HG03139 (cell line): ENCODE results near the gene MSH6.

Experiments used
- ATAC-seq: cut with Tn5 transposase; IDR thresholded peaks from one replicate; pipeline ENCODE4 v1.9.1; 2021; ENCODE audit not compliant: unreplicated experiment

Gene MSH6, protein sequence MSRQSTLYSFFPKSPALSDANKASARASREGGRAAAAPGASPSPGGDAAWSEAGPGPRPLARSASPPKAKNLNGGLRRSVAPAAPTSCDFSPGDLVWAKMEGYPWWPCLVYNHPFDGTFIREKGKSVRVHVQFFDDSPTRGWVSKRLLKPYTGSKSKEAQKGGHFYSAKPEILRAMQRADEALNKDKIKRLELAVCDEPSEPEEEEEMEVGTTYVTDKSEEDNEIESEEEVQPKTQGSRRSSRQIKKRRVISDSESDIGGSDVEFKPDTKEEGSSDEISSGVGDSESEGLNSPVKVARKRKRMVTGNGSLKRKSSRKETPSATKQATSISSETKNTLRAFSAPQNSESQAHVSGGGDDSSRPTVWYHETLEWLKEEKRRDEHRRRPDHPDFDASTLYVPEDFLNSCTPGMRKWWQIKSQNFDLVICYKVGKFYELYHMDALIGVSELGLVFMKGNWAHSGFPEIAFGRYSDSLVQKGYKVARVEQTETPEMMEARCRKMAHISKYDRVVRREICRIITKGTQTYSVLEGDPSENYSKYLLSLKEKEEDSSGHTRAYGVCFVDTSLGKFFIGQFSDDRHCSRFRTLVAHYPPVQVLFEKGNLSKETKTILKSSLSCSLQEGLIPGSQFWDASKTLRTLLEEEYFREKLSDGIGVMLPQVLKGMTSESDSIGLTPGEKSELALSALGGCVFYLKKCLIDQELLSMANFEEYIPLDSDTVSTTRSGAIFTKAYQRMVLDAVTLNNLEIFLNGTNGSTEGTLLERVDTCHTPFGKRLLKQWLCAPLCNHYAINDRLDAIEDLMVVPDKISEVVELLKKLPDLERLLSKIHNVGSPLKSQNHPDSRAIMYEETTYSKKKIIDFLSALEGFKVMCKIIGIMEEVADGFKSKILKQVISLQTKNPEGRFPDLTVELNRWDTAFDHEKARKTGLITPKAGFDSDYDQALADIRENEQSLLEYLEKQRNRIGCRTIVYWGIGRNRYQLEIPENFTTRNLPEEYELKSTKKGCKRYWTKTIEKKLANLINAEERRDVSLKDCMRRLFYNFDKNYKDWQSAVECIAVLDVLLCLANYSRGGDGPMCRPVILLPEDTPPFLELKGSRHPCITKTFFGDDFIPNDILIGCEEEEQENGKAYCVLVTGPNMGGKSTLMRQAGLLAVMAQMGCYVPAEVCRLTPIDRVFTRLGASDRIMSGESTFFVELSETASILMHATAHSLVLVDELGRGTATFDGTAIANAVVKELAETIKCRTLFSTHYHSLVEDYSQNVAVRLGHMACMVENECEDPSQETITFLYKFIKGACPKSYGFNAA (N-terminal part only)

GRCh38 chr2:47782671-47783485 is at the start of gene MSH6:
Gene MSH6, plus strand, starts transcription at chr2:47783145. Its CDS starts 89 bp downstream, at chr2:47783234.
- peak; percentile 83 for ATAC-seq

GRCh38 chr2:47735136-47735869 is 47.6 kb upstream of the MSH6 start:
- ATAC-seq: no peak

GRCh38 chr2:47735912-47736311 is 47.0 kb upstream of the MSH6 start:
- ATAC-seq: no peak

DNA sequence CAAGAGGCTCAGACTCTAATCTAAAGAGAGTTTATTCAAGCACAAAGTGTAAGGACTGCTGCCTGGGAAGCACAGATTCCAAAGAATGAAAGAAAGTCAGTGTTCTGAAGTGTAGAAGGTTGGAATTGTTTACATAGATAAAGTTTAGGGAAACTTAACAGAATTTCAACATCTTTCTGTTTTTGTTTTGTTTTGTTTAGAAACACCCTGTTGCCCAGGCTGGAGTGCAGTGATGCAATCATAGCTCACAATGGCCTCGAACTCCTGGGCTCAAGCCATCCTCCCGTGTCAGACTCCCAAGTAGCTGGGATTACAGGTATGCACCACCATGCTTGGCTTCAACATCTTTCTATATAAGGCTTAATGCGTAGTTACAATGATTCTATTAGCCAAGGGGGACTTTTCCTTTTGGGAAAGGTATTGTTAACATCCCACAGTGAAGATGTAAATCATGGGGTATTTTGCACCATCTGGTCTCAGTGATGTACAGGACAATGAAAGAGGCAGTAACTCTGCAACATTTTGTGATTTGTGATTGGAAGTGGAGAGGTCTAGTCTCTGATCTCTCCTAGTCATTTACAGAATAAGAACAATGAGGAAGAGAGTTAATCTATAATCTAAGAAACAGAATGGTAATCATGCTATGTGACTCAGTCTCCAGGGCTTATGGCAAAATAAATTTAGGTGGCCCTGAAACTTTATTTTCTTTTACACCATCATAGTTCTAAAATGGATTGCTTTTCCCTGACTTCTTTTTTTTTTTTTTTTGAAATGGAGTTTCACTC is 45.6 kb upstream of the MSH6 start:
- no peak for ATAC-seq

DNA sequence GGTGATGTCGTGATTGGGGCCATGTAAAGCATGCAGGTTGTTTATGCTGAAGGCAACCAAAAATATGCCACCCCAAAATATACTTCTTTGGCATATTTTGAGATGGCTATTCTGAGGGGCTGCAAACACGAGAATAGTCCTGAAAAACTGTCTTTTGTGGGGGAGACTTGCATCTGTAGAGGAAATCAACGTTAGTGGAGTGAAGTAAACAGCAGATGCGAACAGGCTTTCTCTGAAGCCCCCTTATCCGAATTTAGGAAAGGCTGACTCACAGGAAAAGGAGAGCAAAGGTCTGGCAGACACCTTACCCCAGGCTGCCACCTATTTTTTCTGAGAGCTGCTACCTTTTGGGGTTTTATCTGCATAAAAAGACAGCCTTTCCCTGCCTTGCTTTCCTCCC is 44.6 kb upstream of the MSH6 start:
- ATAC-seq: no peak

GRCh38 chr2:47741101-47741500 is 41.8 kb upstream of the MSH6 start:
- ATAC-seq: no peak

GRCh38 chr2:47741637-47742036 is 41.3 kb upstream of the MSH6 start:
- no peak for ATAC-seq

DNA sequence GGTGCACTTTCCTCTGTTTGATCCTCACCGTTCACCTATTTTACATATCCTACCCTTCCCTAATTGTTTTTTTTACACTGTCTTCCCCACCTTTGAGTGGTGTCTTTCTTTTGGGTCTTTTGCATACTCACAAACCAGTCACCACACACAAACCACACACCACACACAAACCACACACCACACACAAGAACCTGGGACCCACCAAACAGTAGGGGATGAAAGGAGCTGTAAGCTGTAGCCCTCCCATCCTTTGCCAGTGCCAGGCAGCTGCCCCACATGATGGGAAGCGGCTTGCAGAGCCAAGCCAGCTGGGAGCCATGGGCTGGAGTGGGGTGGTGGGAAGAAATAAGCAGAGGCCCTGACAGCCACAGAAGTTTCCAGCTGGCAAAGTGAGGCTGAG is 38.9 kb upstream of the MSH6 start:
- no peak for ATAC-seq

DNA sequence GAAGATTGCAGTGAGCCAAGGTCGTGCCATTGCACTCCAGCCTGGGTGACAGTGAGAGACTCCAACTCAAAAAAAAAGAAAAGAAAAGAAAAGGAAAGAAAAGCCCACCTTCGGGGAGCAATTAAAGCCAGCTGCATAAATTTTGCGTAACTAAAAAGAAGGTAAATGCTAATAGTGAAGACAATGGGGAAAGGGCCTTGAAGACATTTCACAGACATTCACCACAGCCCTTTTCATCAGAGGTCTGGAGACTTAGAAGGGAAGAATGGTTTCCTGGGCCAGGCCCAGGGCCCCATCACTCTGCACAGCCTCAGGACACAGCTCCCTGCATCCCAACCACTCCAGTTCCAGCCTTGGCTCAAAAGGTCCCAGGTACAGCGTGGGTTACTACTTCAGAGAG is 35.1 kb upstream of the MSH6 start:
- no peak for ATAC-seq

- ATAC-seq: no peak
Observed at GRCh38 chr2:47751856-47752414, 31.0 kb upstream of the MSH6 start.

GRCh38 chr2:47767497-47767844 is 15.5 kb upstream of the MSH6 start:
- no peak for ATAC-seq

- ATAC-seq: no peak
Observed at GRCh38 chr2:47767880-47768609, 14.9 kb upstream of the MSH6 start.

DNA sequence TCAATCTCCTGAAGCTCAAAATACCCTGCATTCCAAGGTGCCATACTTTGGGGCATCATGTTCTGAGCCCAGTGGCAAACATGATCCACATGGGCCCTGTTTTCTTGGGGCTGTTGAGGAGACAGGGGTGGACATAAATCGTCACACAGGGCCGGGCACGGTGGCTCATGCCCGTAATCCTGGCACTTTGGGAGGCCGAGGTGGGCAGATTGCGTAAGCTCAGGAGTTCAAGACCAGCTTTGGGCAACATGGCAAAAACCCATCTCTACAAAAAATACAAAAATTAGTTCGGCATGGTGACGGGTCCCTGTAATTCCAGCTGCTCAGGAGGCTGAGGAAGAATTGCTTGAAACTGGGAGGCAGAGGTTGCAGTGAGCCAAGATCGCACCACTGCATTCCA is 13.6 kb upstream of the MSH6 start:
- ATAC-seq: no peak

- no peak for ATAC-seq
Observed at GRCh38 chr2:47771211-47771610, 11.7 kb upstream of the MSH6 start.

DNA sequence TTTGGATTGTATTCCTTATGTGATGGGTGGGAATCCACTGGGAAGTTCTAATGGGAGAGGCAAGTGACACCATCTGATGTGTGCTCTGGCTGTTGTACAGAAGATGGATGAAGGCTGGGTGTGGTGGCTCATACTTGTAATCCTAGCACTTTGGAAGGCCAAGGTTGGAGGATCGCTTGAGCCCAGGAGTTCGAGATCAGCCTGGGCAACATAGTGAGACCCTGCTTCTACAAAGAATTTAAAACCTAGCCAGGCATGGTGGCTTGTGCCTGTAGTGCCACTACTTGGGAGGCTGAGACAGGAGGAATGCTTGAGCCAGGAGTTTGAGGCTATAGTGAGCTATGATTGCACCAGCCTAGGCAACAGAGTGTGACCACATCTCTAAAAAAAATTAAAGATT is 10.6 kb upstream of the MSH6 start:
- ATAC-seq: no peak

DNA sequence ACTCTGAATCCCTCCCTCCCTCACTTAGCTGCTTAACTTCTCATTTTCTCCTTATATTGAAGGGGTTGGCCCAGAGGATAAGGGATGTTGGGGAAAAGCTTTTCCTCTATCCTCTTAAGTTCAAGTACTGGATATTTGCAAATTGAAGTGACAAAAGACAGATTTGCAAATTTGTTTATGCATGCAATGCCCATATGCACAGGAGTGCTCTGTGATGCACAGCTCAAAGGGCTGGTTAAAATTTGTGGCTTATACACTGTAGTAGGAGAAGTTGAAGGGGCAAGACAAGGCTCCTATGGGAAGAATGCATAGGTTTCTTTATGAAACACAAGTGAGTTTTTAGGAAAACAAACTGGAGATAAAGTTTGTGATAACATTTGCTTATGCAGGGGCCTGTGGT is 8.4 kb upstream of the MSH6 start:
- no peak for ATAC-seq

- ATAC-seq: no peak
Observed at GRCh38 chr2:47777277-47777937, 5.5 kb upstream of the MSH6 start.
